HEK293 (cell line): ENCODE results near the gene CLDN15.
"Not testable (repeated sequence)": the region's sequence is repeated elsewhere in the genome, so short reads cannot be mapped to it uniquely, and the experiment has no call there.

ENCODE experiments used
- CTCF ChIA-PET: fragments of 350-600 bp; formaldehyde crosslinking; extraction: SDS; loops from one replicate; lab custom pipeline; 2021; ENCODE audit warnings: antibody characterized with exemption; lab: Yijun Ruan, JAX
- POLR2A ChIA-PET: fragments of 300-600 bp; formaldehyde crosslinking; extraction: SDS; loops from one replicate; lab custom pipeline; 2020; ENCODE audit warnings: antibody characterized with exemption, inconsistent platforms; lab: Yijun Ruan, JAX
- H3K27ac ChIP-seq: fragments of 200-500 bp; sonication (Bioruptor generic); 2 replicates; pipeline ENCODE4 v1.5.1; 2014; ENCODE audit warnings: low read depth, low read length, control low read depth, inconsistent platforms; ENCODE audit errors: extremely low read depth
- H3K36me3 ChIP-seq, 2 experiments: fragments of 200-500 bp in 1 of 2; sonication (Bioruptor generic) in 1 of 2; 1 replicate in 1 of 2; 2 replicates in 1 of 2; pipeline ENCODE4 v1.5.1; 2014 to 2017; ENCODE audit warnings: inconsistent platforms in 2 of 2, low read length in 2 of 2; ENCODE audit not compliant: control insufficient read depth in 2 of 2, insufficient read depth in 1 of 2
- H3K4me1 ChIP-seq: fragments of 200-500 bp; sonication (Bioruptor generic); 2 replicates; pipeline ENCODE4 v1.5.1; 2014; ENCODE audit warnings: mild to moderate bottlenecking, low read length, inconsistent platforms; ENCODE audit not compliant: control insufficient read depth, insufficient read depth
- H3K4me3 ChIP-seq: 2 replicates; pipeline ENCODE4 v1.5.1; 2011; ENCODE audit warnings: low read depth, mild to moderate bottlenecking, control low read depth, low read length, moderate library complexity
- H3K9me3 ChIP-seq: fragments of 200-500 bp; sonication (Bioruptor generic); 2 replicates; pipeline ENCODE4 v1.5.1; 2014; ENCODE audit warnings: low read depth, low read length, inconsistent platforms; ENCODE audit not compliant: control insufficient read depth, insufficient read depth
- EGR2 ChIP-seq: fragments of 450-650 bp; formaldehyde crosslinking; IDR thresholded peaks from 2 replicates; pipeline ENCODE4 v1.5.1; 2016; ENCODE audit warnings: low read depth, missing biosample characterization, missing genetic modification characterization
- KLF17 ChIP-seq: fragments of 450-650 bp; formaldehyde crosslinking; IDR thresholded peaks from 2 replicates; pipeline ENCODE4 v1.5.1; 2016; ENCODE audit warnings: missing biosample characterization, missing genetic modification characterization
- PRDM4 ChIP-seq: fragments of 450-650 bp; formaldehyde crosslinking; IDR thresholded peaks from 2 replicates; pipeline ENCODE4 v1.5.1; 2017; ENCODE audit warnings: missing biosample characterization, missing genetic modification characterization
- YY1 ChIP-seq: fragments of 450-650 bp; formaldehyde crosslinking; IDR thresholded peaks from 2 replicates; pipeline ENCODE4 v1.5.1; 2018; ENCODE audit warnings: missing biosample characterization, missing genetic modification characterization
- ZEB2 ChIP-seq: fragments of 450-650 bp; formaldehyde crosslinking; IDR thresholded peaks from 2 replicates; pipeline ENCODE4 v1.5.1; 2016; ENCODE audit warnings: missing biosample characterization, missing genetic modification characterization
- ZFHX2 ChIP-seq: fragments of 450-650 bp; formaldehyde crosslinking; conservative IDR thresholded peaks from 2 replicates; pipeline ENCODE4 v1.5.1; 2016; ENCODE audit warnings: missing biosample characterization, missing genetic modification characterization
- ZNF155 ChIP-seq: fragments of 450-650 bp; formaldehyde crosslinking; IDR thresholded peaks from 2 replicates; pipeline ENCODE4 v1.5.1; 2016; ENCODE audit warnings: missing biosample characterization, missing genetic modification characterization
- ZNF174 ChIP-seq: fragments of 450-650 bp; formaldehyde crosslinking; IDR thresholded peaks from 2 replicates; pipeline ENCODE4 v1.5.0; 2017; ENCODE audit warnings: missing biosample characterization, mild to moderate bottlenecking, missing genetic modification characterization
- ZNF202 ChIP-seq: fragments of 450-650 bp; formaldehyde crosslinking; IDR thresholded peaks from 2 replicates; pipeline ENCODE4 v1.5.1; 2016; ENCODE audit warnings: missing biosample characterization, missing genetic modification characterization, borderline replicate concordance
- ZNF341 ChIP-seq: fragments of 450-650 bp; formaldehyde crosslinking; IDR thresholded peaks from 2 replicates; pipeline ENCODE4; 2016; ENCODE audit warnings: low read depth, missing biosample characterization, missing genetic modification characterization
- ZNF37A ChIP-seq: fragments of 450-650 bp; IDR thresholded peaks from 2 replicates; pipeline ENCODE4 v1.5.1; 2018; ENCODE audit warnings: missing biosample characterization, missing genetic modification characterization
- ZNF555 ChIP-seq: fragments of 450-650 bp; formaldehyde crosslinking; conservative IDR thresholded peaks from 2 replicates; pipeline ENCODE4 v1.5.1; 2017; ENCODE audit warnings: missing biosample characterization, mild to moderate bottlenecking, missing genetic modification characterization, inconsistent platforms
- ZNF670 ChIP-seq: fragments of 450-650 bp; formaldehyde crosslinking; IDR thresholded peaks from 2 replicates; pipeline ENCODE4 v1.5.1; 2016; ENCODE audit warnings: missing biosample characterization, missing genetic modification characterization, low read depth
- ZNF707 ChIP-seq: fragments of 450-650 bp; formaldehyde crosslinking; IDR thresholded peaks from 2 replicates; pipeline ENCODE4 v1.5.1; 2016; ENCODE audit warnings: missing biosample characterization, missing genetic modification characterization
- ZNF791 ChIP-seq: fragments of 450-650 bp; formaldehyde crosslinking; IDR thresholded peaks from 2 replicates; pipeline ENCODE4 v1.5.1; 2016; ENCODE audit warnings: missing biosample characterization, missing genetic modification characterization
- ZSCAN16 ChIP-seq: fragments of 450-650 bp; formaldehyde crosslinking; IDR thresholded peaks from 2 replicates; pipeline ENCODE4 v1.5.1; 2016; ENCODE audit warnings: missing biosample characterization, missing genetic modification characterization
- TF ChIP-seq, protein P1 (sequence below): fragments of 450-650 bp; formaldehyde crosslinking; IDR thresholded peaks from 2 replicates; pipeline ENCODE4 v1.5.1; 2016; ENCODE audit warnings: missing biosample characterization, missing genetic modification characterization

Gene CLDN15

GRCh38 chr7:101265622-101266516, 28.3 kb upstream of the CLDN15 start:
- ChIA-PET CTCF (interaction anchor here (0.7 to 1.3 kb wide), 3 partner anchors 8 to 31 kb away, joined by 3 to 6 read pairs (median 3); no protein-coding TSS in a partner anchor), POLR2A (interaction anchor here (0.6 kb wide), 1 partner anchor 176 kb away, joined by 3 read pairs; no protein-coding TSS in a partner anchor)
- Histone ChIP-seq H3K9me3 (no peaks in the 10 kb centered on the region), H3K27ac (no peak overlapping the region), H3K4me3 (no peak overlapping the region), H3K4me1 (no peaks in the 10 kb centered on the region), H3K36me3 (no peaks in the 10 kb centered on the region)
- no peak for TF ChIP-seq ZNF555 (tag by site-specific recombination)
- TF ChIP-seq, protein P1, sequence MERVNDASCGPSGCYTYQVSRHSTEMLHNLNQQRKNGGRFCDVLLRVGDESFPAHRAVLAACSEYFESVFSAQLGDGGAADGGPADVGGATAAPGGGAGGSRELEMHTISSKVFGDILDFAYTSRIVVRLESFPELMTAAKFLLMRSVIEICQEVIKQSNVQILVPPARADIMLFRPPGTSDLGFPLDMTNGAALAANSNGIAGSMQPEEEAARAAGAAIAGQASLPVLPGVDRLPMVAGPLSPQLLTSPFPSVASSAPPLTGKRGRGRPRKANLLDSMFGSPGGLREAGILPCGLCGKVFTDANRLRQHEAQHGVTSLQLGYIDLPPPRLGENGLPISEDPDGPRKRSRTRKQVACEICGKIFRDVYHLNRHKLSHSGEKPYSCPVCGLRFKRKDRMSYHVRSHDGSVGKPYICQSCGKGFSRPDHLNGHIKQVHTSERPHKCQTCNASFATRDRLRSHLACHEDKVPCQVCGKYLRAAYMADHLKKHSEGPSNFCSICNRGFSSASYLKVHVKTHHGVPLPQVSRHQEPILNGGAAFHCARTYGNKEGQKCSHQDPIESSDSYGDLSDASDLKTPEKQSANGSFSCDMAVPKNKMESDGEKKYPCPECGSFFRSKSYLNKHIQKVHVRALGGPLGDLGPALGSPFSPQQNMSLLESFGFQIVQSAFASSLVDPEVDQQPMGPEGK (tag by site-specific recombination) = no peak
- no peak for TF ChIP-seq KLF17
- no peak for TF ChIP-seq ZNF174 (tag by site-specific recombination)
- TF ChIP-seq ZSCAN16 (tag by site-specific recombination) = no peak
- no peak for TF ChIP-seq ZEB2
- TF ChIP-seq ZNF791 = no peak
- no peak for TF ChIP-seq ZNF37A (tag by site-specific recombination)
- no peak for TF ChIP-seq ZNF202 (tag by site-specific recombination)
- TF ChIP-seq ZNF155 (tag by site-specific recombination) = no peak
- TF ChIP-seq ZNF670 (tag by site-specific recombination) = no peak
- TF ChIP-seq YY1 (tag by site-specific recombination) = no peak
- no peak for TF ChIP-seq PRDM4 (tag by site-specific recombination)
- no peak for TF ChIP-seq ZNF707

DNA sequence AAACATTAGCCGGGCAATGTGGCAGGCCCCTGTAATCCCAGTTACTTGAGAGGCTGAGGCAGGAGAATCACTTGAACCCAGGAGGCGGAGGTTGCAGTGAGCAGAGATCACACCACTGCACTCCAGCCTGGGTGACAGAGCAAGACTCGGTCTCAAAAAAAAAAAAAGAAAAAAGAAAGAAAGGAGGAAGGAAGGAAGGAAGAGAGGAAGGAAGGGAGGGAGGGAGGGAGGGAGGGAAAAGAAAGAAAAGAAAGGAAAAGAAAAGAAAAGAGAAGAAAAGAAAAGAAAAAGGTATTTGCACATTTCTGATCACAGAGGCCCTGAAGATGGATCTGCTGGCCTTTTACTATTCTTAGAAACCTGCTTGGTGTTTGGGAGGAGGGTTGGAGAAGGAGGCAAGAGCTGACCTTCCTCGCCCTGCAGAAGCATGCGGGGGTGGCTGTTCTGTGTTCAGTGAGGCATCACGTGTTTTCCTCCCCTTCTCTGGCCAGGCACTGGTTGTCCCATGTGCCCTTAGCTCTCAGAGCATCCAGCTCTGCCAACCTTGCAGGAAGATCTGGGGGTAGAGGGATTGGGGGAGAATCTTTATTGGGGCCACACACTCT, 26.6 kb upstream of the CLDN15 start:
- H3K9me3 ChIP-seq, H3K4me3 ChIP-seq, H3K36me3 ChIP-seq, POLR2A ChIA-PET, H3K27ac ChIP-seq, H3K4me1 ChIP-seq: not testable (repeated sequence)
- TF ChIP-seq ZNF341 (tag by site-specific recombination) (peak; percentile 79), EGR2 (tag by site-specific recombination) (0 out of 2 replicates have a peak, but pooled peaks have one; percentile 31), ZFHX2 (tag by site-specific recombination) (peak; percentile 45; the same call in 1 of the 2 replicates)
- CTCF ChIA-PET = interaction anchor here (0.7 to 1.2 kb wide), 3 partner anchors 18 to 120 kb away, joined by 3 to 4 read pairs (median 3); no protein-coding TSS in a partner anchor
